8988T (cell line): ENCODE results near the gene OIT3.
"Not testable (repeated sequence)": the region's sequence is repeated elsewhere in the genome, so short reads cannot be mapped to it uniquely, and the experiment has no call there.

Source experiments
- DNase-seq: peaks from one replicate; pipeline ENCODE4 v3.0.0; 2011

OIT3 gene

DNA sequence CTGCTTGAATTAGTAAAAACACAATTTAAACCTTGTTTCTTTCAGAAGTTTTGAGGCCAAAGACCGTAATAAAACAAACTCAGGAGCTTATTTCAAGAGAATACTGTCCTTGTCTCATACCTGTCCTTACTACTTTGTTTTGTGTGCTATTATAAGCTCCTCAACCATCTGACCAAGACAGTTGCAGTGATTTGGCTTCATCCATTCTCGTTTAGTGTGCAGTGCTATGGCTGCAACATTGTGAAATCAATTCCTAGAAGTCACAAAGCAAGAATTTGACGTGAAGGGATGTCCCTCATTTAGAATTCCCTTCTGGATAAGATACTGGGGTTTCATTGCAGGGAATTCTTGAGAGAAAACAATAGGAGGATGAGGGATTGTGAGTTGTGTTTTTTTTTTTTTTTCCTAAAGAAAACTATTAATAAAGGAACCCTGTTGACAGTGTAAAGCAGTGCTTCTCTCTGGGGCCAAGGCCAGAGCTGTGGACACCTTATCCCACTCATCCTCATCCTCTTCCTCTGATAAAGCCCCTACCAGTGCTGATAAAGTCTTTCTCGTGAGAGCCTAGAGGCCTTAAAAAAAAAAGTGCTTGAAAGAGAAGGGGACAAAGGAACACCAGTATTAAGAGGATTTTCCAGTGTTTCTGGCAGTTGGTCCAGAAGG is at the start of gene OIT3:
Gene OIT3 (plus strand): TSS at position 604 of the 663 bp plus-strand sequence. CDS start 60 bp downstream, outside the sequence.
- no peak for DNase-seq

- peak; percentile 26 for DNase-seq
Observed at GRCh38 chr10:72846238-72846637, 47.3 kb upstream of the OIT3 start.

GRCh38 chr10:72847681-72848080 is 45.9 kb upstream of the OIT3 start:
- DNase-seq, result no peak

DNA sequence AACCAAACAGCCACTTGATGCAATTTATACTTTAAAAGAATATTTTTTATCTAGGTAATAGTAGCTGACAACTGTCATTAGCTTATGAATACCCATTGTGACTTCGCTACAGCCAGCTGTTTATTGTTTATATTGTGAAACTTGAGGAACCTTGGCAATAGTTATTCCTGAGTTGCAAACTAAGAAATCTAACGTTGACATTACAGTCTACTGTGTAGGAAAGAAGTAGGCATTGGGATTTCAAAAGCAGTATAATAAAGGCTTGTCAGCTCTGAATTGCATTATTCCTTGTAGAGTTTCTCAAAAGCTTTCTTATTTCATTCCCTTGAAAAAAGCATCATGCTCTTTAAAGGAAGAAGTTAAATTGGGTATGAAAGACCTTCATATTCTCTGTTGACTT is 42.7 kb upstream of the OIT3 start:
- DNase-seq, result no peak

- no peak for DNase-seq
Observed at GRCh38 chr10:72851509-72851908, 42.0 kb upstream of the OIT3 start.

DNA sequence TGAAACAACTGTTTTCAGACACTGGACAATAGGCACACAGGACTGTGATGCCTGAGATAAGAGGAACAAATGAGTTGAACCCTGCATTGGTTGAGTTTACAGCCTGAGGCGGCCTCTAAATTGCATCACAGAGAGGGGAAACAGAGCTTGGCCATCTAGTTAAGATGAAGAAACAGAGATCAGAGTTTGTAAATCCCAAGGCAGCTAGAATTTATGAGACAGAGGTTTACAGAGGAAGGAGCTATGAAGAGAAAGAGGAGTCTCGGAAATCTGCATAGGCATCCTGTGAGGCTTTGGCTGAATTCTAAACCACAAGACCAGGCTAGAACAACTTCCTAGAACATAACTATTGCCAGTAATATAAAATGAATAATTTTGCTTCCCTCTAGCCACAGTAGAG is 41.0 kb upstream of the OIT3 start:
- no peak for DNase-seq

- DNase-seq, result no peak
Observed at GRCh38 chr10:72855129-72855528, 38.4 kb upstream of the OIT3 start.

- DNase-seq, result no peak
Observed at GRCh38 chr10:72855790-72856189, 37.7 kb upstream of the OIT3 start.

- no peak for DNase-seq
Observed at GRCh38 chr10:72858067-72858466, 35.5 kb upstream of the OIT3 start.

- DNase-seq, result no peak
Observed at GRCh38 chr10:72862957-72863356, 30.6 kb upstream of the OIT3 start.

GRCh38 chr10:72875250-72876055 is 18.1 kb upstream of the OIT3 start:
- DNase-seq, result no peak

GRCh38 chr10:72879245-72879644 is 14.3 kb upstream of the OIT3 start:
- DNase-seq, result no peak

DNA sequence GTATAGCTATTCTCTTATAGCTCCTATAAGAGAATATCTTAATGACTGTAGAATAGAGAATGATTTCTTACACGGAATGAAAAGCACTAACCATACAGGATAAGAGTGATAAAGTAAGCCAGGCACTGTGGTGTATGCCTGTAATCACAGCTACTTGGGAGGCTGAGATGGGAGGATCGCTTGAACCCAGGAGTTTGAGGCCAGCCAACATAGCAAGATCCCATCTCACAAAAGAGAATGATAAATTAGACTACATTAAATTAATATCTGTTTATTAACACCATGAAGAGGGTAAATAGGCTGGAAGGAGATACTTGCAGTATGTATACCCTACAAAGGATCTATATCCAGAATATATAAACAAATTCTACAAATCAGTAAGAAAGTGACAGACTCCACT is 12.2 kb upstream of the OIT3 start:
- DNase-seq, result no peak

DNA sequence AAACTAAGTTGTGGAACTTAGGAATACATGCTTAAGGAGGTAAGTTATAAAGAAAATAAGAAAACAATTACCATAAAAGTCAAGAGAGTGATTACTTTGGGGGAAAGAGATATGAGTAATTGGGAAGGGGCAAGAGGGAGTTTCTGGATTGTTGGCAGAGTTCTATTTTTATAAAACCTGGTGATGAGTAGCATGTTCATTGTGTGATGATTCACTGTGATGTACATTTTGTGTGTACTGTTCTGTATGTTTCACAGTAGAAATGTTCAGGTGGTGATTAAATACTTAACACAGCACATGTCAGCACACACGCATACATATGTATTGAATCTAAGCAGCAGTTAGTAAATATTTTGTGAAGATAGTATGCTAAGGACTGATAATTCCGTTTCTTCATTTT is 9.7 kb upstream of the OIT3 start:
- no peak for DNase-seq

DNA sequence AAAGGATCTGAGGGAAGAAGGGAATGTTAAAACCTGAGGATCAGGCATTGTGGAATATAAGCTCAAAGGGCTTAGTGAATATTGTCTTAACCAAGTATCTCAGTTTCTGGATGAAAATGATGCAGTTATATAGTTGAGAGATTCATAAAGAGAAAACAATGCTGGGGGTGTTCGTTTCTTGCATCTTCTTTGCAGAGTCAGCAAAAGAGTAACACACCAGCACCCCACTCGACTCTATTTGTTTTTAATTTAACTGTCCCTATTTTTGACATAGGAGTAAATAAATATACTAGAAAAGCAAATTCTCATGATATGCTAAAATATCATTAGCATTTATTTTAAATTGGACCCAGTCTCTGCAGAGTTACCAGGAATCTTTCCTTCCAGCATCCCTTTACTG is 7.6 kb upstream of the OIT3 start:
- DNase-seq, result no peak

DNA sequence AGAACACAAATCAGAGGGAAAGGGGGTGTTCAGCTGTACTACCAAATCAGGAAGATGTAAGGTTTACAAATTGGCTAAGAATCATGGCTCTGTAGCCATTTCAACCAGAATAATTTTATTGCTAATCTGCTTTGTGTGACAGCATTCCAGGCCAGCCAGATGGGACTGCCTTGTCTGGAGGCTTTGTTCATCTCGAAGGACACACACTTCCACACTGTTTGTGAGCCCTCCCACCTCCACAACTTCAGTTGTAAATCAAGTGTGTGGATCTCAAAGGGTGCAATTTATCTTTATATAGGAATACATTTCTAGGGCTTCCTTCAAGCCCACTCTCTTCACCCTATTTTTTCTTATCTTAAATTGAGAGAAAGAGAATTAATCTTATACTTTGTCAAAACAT is 6.9 kb upstream of the OIT3 start:
- DNase-seq, result no peak

DNA sequence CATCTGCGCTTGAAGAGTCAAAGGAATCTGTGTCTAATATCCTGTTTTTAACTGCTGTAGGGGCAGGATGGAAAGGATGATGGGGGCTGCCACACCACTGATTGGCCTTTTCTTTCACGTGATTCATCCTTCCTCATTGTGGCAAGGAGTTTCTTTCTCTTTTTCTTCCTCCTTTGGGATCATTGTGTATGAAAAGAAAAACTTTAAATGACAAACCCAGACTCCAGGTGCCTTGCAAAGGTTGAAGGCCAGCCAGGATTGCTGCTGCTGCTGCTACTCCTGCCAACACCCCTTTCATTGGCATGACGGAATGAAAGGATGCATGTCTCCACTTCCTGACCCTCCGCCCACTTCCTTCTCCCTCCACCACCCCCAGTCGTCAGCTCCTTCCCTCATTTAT is 6.5 kb upstream of the OIT3 start:
- DNase-seq, result no peak

DNA sequence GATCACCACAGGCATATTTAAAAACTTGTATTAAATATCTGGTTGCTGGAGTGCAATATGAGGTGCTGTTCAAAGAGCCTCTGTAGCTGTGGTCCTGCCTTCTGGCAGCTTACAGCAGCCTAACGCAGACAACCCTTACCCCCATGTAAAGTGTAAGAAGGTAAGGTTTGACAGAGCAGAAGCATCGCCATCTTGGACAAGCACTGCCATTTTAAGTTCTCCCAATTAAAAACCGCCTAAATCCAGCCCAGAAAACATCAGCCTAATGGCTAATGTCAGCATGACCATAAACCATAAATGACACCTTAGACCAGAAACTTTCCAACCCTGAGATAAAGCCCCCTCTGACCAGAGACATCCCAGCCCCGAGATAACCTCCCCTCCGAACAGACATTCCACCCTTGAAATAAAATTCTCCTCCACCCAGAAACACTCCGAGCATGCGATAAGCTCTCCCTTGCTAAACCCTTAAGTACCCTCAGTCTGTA is 5.3 kb upstream of the OIT3 start:
- DNase-seq, result no peak

GRCh38 chr10:72889391-72889831 is 4.1 kb upstream of the OIT3 start:
- no peak for DNase-seq

DNA sequence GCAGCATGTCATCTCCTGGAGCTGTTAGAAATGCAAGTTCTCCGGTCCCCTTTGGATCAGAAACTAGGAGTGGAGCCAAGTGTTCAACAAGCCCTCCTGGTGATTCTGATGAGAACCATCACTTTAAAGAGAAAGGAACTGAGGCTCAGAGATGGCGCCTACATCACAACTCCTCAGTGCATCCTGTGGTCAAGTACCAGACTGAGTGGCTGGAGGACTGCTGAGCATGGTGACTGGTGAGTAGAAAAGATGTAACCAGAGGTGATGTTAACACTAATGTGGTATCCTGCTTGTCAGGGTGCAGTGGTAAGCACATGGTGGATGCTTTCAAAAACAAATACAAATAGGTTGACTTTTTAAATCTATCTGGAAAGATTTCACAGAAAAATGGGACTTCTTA is 3.5 kb upstream of the OIT3 start:
- DNase-seq, result no peak

- no peak for DNase-seq
Observed at GRCh38 chr10:72895236-72895850, 1.8 kb downstream of the OIT3 start.

GRCh38 chr10:72898616-72899015 is 5.1 kb downstream of the OIT3 start:
- DNase-seq, result no peak

DNA sequence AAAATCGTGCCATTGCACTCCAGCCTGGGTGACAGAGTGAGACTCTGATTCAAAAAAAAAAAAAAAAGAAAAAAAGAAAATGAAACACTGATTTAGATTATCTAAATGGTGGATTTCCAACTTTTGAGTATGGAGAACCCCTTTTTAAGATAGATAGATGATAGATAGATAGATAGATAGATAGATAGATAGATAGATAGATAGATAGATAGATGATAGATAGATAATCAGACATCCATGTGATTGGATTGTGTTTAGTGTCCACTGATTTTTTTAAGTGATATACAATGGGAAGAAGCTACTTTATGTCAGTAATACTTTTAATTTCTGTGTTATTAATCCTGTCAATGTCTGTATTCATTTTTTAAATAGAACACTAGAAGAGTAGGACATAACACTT is 6.0 kb downstream of the OIT3 start:
- DNase-seq, result no peak

- not testable (repeated sequence) for DNase-seq
Observed at GRCh38 chr10:72903941-72904446, 10.5 kb downstream of the OIT3 start.
